GM12878 (cell line): ENCODE results near the gene TMEM212. TPM values are rescaled to one million over a fixed set of nuclear protein-coding genes. Genes with fewer than 3 reads are reported as not detected.

Experiments used
- BACH1 ChIP-seq: fragments of 450-650 bp; IDR thresholded peaks from 2 replicates; pipeline ENCODE4 v1.6.1; 2017; ENCODE audit warnings: mild to moderate bottlenecking, borderline replicate concordance
- DPF2 ChIP-seq: fragments of 450-650 bp; IDR thresholded peaks from 2 replicates; pipeline ENCODE4 v1.6.1; 2017; ENCODE audit warnings: mild to moderate bottlenecking
- E4F1 ChIP-seq: fragments of 450-650 bp; IDR thresholded peaks from 2 replicates; pipeline ENCODE4 v1.6.1; 2018; ENCODE audit warnings: borderline replicate concordance, mild to moderate bottlenecking; ENCODE audit not compliant: partially characterized antibody
- EP300 ChIP-seq, 2 experiments: fragments of 150-350 bp in 1 of 2; IDR thresholded peaks; 2 replicates each; pipeline ENCODE4 v1.6.1; 2011 to 2012; ENCODE audit warnings: low read depth in 2 of 2, low read length in 2 of 2, borderline replicate concordance in 1 of 2, improper control_type of control experiment in 1 of 2, inconsistent platforms in 1 of 2; ENCODE audit not compliant: control insufficient read depth in 1 of 2
- FOXM1 ChIP-seq: IDR thresholded peaks from 2 replicates; pipeline ENCODE4 v1.6.1; 2012; ENCODE audit warnings: low read depth, mild to moderate bottlenecking, inconsistent platforms, low read length, moderate library complexity
- HCFC1 ChIP-seq: fragments of 150-350 bp; IDR thresholded peaks from 2 replicates; pipeline ENCODE4 v1.6.1; 2014; ENCODE audit warnings: low read length
- LARP7 ChIP-seq: fragments of 450-650 bp; IDR thresholded peaks from 2 replicates; pipeline ENCODE4 v1.6.1; 2017; ENCODE audit warnings: mild to moderate bottlenecking
- MEF2B ChIP-seq: fragments of 450-650 bp; IDR thresholded peaks from 2 replicates; pipeline ENCODE4 v1.6.1; 2018; ENCODE audit warnings: mild to moderate bottlenecking, moderate library complexity; ENCODE audit not compliant: partially characterized antibody, poor library complexity, severe bottlenecking
- MLLT1 ChIP-seq: fragments of 450-650 bp; IDR thresholded peaks from 2 replicates; pipeline ENCODE4 v1.6.1; 2016; ENCODE audit warnings: mild to moderate bottlenecking
- NKRF ChIP-seq: fragments of 450-650 bp; conservative IDR thresholded peaks from 2 replicates; pipeline ENCODE4 v1.6.1; 2017; ENCODE audit warnings: mild to moderate bottlenecking, moderate library complexity
- NR2F1 ChIP-seq: fragments of 450-650 bp; conservative IDR thresholded peaks from 2 replicates; pipeline ENCODE4 v1.6.1; 2017; ENCODE audit warnings: mild to moderate bottlenecking
- POLR2AphosphoS5 ChIP-seq: IDR thresholded peaks from 2 replicates; pipeline ENCODE4 v1.6.1; 2011; ENCODE audit warnings: mild to moderate bottlenecking, low read length, inconsistent platforms
- RELB ChIP-seq: fragments of 450-650 bp; IDR thresholded peaks from 2 replicates; pipeline ENCODE4 v1.6.1; 2017; ENCODE audit warnings: low read depth, mild to moderate bottlenecking, moderate library complexity
- SMAD1 ChIP-seq: fragments of 450-650 bp; IDR thresholded peaks from 2 replicates; pipeline ENCODE4 v1.6.1; 2018; ENCODE audit warnings: mild to moderate bottlenecking, low read depth; ENCODE audit not compliant: partially characterized antibody
- SMARCA5 ChIP-seq: fragments of 450-650 bp; IDR thresholded peaks from 2 replicates; pipeline ENCODE4 v1.6.1; 2017; ENCODE audit warnings: mild to moderate bottlenecking
- ZNF274 ChIP-seq: IDR thresholded peaks from one replicate; pipeline ENCODE4 v1.8.0; 2011; ENCODE audit not compliant: insufficient read length, insufficient read depth
- ZNF687 ChIP-seq: fragments of 450-650 bp; IDR thresholded peaks from 2 replicates; pipeline ENCODE4 v1.6.1; 2017; ENCODE audit warnings: mild to moderate bottlenecking, moderate library complexity
- polyA plus RNA-seq, 11 experiments: library from polyadenylated mRNA; depleted of rRNA in 4 of 11; unstranded in 6 of 11; stranded (reverse) in 5 of 11; fragments of >200 nt; fragmentation: Nextera tagmentation in 4 of 11; fragmentation: Illumina TruSeq in 1 of 11; extraction: Ambion mirVana in 4 of 11; extraction: Trizol in 1 of 11; gene quantifications; 1 replicate in 1 of 11; 2 replicates in 10 of 11; pipeline versions ENCODE4 v1.2.1 to v1.2.3, GENCODE V29; 2011 to 2016; ENCODE audit warnings: inconsistent platforms in 2 of 11, missing spikeins in 2 of 11, low read depth in 1 of 11
- total RNA-seq, 4 experiments: library from RNA; depleted of rRNA in 3 of 4; stranded (reverse); fragments of >200 nt in 3 of 4; fragmentation: Illumina TruSeq in 1 of 4; extraction: Trizol in 1 of 4; gene quantifications; 2 replicates each; pipeline versions ENCODE4 v1.2.1 to v1.2.3, GENCODE V29; 2013 to 2021

TMEM212 gene
- total and polyA plus RNA-seq, 10 of the 15 experiments (the other 5 are each of a cell fraction or from before 2014, with no cell fraction given): not detected

GRCh38 chr3:171809861-171810628 is 33.1 kb upstream of the TMEM212 start, which contains the start of gene PLD1 (continued):
- peak; percentile 77 for TF ChIP-seq E4F1
- peak; percentile 30; the same call in 1 of the 2 replicates for TF ChIP-seq SMARCA5
- TF ChIP-seq RELB: peak; percentile 27; the same call in 1 of the 2 replicates
- peak; percentile 90 for TF ChIP-seq LARP7
- TF ChIP-seq POLR2AphosphoS5: peak; percentile 52; the same call in 1 of the 2 replicates
- peak; percentile 6 to 12; a peak in 2 of 4 replicates for TF ChIP-seq EP300 (IDR thresholded peaks at IDR 0.05; ENCODE audit: borderline replicate concordance in 1 of 2, control insufficient read depth in 1 of 2, low read depth in 2 of 2, low read length in 2 of 2)
- no peak for TF ChIP-seq ZNF274
- peak; percentile 61 for TF ChIP-seq NKRF
- peak; percentile 54; the same call in 1 of the 2 replicates for TF ChIP-seq BACH1
- TF ChIP-seq DPF2: peak; percentile 90
- TF ChIP-seq NR2F1: peak; percentile 79
- TF ChIP-seq SMAD1: no peak
- peak; percentile 37; the same call in 1 of the 2 replicates for TF ChIP-seq MLLT1
- TF ChIP-seq MEF2B: peak; percentile 45
- 0 out of 2 replicates have a peak, but pooled peaks have one; percentile 9 for TF ChIP-seq HCFC1
- TF ChIP-seq FOXM1: no peak
- TF ChIP-seq ZNF687: 0 out of 2 replicates have a peak, but pooled peaks have one; percentile 33
